LNCAP (cell line): ENCODE results near the gene SLIT3.

Experiments
- TF ChIP-seq, protein P1 (sequence below): fragments of 450-650 bp; IDR thresholded peaks from 2 replicates; pipeline ENCODE4 v1.5.1; 2017; ENCODE audit warnings: mild to moderate bottlenecking

The SLIT3 gene

DNA sequence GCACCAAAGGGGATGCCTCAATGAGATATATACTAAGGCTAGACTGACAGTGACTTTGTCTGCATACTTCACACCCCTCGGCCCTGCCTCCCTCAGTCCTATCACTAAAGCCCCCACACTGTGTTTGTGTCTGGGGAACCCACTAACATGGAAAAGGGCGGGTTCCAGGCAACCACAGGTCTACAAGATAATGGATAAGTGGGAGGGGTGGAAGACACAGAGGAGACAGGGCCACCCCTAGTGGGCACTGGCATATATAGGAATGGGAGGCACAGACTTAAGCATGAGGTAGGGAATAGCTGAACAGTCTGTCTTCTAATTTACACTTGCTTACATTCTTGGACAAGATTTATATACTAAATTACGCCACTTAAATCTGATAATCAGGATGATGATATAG is 74.0 kb downstream of the SLIT3 start:
- TF ChIP-seq, protein P1, sequence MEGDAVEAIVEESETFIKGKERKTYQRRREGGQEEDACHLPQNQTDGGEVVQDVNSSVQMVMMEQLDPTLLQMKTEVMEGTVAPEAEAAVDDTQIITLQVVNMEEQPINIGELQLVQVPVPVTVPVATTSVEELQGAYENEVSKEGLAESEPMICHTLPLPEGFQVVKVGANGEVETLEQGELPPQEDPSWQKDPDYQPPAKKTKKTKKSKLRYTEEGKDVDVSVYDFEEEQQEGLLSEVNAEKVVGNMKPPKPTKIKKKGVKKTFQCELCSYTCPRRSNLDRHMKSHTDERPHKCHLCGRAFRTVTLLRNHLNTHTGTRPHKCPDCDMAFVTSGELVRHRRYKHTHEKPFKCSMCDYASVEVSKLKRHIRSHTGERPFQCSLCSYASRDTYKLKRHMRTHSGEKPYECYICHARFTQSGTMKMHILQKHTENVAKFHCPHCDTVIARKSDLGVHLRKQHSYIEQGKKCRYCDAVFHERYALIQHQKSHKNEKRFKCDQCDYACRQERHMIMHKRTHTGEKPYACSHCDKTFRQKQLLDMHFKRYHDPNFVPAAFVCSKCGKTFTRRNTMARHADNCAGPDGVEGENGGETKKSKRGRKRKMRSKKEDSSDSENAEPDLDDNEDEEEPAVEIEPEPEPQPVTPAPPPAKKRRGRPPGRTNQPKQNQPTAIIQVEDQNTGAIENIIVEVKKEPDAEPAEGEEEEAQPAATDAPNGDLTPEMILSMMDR = no peak

DNA sequence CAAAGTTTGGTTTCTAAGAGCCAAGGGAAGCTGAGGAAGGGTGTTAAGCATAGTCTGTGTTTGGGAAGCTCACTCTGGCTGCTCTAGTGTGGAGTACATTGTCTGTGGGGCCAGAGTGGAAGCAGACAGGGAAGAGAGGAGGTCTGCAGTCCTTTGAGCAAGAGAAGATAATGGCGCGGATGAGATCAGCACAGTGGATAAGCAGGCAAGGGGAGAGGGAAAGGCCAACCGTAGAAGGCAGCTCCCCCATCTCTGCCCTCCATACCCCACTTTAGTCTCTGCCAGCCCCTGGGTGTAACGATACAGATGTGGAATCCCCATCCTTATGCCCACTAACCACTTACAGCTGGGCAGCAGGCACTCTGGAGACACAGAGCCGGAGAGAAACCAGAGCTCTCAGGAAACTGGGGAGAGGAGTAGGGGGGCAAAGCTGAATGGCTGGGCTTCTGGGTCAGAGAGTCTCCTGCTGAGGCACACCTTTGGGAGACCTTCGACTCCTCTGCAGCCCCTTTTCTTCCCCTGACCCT is 75.0 kb downstream of the SLIT3 start:
- TF ChIP-seq, protein P1 = no peak

DNA sequence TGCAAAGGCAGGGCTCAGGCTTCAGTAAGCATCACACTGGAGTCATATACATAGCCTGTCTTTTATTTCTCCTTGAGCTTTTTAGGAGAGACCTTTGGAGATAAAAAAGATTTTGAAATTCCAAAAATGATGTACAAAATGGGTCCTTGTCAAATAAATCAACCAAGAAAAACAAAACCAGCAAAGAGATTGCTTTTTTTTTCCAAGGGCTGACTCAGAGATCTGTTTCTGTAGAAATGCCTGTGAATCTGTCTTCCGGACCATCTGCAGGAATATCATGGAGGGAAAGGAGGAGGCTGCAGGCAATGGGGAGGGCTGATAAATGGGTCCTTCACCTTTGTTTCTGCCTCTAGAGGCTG is 77.4 kb downstream of the SLIT3 start:
- TF ChIP-seq, protein P1 = no peak

DNA sequence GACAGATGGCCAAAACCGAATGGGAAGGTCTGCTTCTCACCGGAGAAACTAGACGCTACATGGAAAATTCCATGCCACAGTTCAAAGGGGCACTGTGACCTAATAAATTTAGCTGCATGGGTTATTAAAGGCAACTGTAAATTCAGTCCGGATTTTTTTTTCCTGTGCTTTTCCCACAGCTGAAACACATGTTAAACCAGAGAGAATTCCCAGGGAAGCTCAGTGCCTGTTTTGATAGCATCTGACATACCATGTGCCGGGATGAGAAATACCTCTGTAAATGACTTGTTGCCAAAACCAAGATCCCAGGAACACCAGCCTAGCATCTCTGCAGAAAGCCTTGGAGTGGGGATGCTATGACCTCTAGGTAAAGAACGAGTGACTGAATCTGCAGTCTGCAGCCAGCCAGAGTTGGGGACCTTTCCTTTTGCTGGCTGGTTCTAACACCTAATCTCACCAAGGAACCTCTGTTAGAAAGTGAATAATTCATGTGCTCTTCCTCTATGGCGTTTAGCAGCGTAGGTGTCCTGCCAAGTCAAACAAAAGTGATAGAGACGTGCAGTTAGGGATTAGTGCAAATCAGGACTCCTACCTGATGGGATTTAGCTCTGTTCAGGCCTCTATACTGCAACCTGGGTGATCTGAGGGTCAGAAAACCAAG is 77.9 kb downstream of the SLIT3 start:
- TF ChIP-seq, protein P1 = no peak

DNA sequence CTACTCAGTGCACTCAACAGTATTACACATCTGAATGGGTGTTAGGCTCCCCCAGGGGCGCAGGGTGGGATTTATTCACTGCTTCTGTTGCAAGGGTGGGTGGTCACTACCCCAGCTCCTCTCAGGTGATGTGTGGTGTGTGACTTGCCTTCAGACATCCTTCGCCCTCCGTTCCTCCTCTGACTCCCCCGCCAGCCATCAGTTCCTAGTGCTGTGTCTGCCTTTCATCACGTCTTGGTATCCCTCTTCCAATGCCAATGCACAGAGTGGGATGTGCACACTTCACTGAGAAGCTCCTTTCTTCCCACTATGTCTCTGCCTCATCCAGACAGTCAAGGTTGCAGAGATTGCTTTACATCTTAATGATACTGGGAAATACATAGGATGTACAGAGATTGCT is 79.4 kb downstream of the SLIT3 start:
- TF ChIP-seq, protein P1 = no peak

DNA sequence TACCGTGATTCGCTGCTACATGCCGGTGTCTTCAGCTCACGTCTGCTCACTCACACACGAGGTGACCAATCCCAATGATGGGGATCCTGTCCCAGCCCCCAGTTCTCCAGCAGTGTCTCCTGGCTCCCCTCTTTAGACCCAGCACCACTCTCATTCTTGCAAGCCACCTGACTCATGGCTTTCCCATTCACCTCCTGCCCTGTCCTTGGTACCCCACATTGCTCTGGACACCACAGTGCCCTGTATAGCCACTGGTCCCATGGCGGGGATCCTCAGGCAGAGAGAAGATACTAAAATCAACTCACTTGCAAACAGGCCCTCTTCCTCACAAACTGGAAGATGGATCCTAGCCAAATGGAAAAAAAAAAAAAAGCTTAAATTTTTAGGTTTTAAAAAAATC is 81.0 kb downstream of the SLIT3 start:
- TF ChIP-seq, protein P1 = no peak

DNA sequence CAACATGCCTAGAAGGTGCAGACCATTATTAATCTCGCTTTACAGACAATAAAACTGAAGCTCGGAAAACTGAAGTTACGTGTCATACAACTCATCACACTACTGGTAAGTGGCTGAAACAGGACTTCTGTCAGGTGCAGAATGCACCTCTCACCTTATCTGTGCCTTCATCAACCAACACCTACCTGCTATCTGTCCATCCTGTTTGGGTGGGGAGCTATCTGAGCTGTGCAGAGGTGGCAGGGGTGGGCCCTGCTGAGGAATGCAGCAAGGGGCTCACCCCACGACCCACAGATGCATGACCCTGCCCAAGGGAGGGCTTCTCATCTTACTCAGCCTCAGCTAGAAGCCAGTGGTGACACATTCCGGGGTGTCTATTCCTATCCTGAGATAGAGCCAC is 81.6 kb downstream of the SLIT3 start:
- TF ChIP-seq, protein P1 = no peak

DNA sequence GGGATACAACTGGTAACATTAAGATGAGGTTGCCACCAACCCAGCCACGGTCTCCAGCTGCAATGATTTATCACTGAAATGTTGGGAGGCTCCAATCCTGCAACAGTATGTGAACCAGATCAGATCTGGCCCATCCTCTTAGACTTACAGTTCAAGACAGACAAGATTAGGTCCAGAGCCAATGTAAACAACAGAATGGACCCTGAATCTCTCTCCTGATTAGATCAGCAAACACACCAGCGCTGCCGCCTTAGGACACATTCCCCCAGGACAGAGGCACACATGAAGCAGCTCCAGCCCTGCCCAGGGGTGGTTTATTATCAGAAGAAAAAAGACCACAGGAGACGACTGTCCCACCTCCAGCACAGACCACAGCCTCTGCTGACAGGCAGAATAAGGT is 82.1 kb downstream of the SLIT3 start:
- TF ChIP-seq, protein P1 = no peak
